Caco-2 (cell line): Measurements from ENCODE around the gene KRTAP3-3. TPM values are rescaled to one million over a fixed set of nuclear protein-coding genes. Genes with fewer than 3 reads are reported as not detected.
A peak's percentile ranks its signal among the peaks of the same experiment; 100 is the strongest.

Experiments
- BruUV-seq: library from RNA; stranded (reverse); fragments of 400-500 nt; replicated peaks from 2 replicates; lab custom pipeline; 2021; lab: Mats Ljungman, UMichigan
- CTCF ChIA-PET: fragments of 300-600 bp; sonication (Branson Sonifier 250); formaldehyde crosslinking; loops from one replicate; lab custom pipeline; 2022; ENCODE audit warnings: antibody characterized with exemption; lab: Charles Lee
- POLR2A ChIA-PET: fragments of 300-600 bp; sonication (Branson Sonifier 250); formaldehyde crosslinking; loops from one replicate; lab custom pipeline; 2022; ENCODE audit warnings: antibody characterized with exemption; lab: Charles Lee
- DNase-seq, 2 experiments: peaks; one replicate each; pipeline versions ENCODE4 v3.0.0 to v3.0.0-alpha.2; 2020 to 2022
- H3K27me3 ChIP-seq: replicated peaks from 2 replicates; pipeline ENCODE4 v1.6.0; 2011; ENCODE audit warnings: low read length; ENCODE audit not compliant: control insufficient read depth, insufficient read depth
- H3K36me3 ChIP-seq: 2 replicates; pipeline ENCODE4 v1.5.1; 2011; ENCODE audit warnings: low read length; ENCODE audit not compliant: control insufficient read depth, insufficient read depth
- H3K4me1 ChIP-seq: fragments of 250-450 bp; sonication (Bioruptor Pico); 2 replicates; pipeline ENCODE4 v1.5.1; 2020; ENCODE audit warnings: mild to moderate bottlenecking
- H3K4me3 ChIP-seq: 2 replicates; pipeline ENCODE4 v1.5.1; 2011; ENCODE audit warnings: low read depth, mild to moderate bottlenecking, control low read depth, low read length
- H3K9me3 ChIP-seq: fragments of 250-450 bp; sonication (Bioruptor Pico); 2 replicates; pipeline ENCODE4 v1.5.1; 2020; ENCODE audit warnings: mild to moderate bottlenecking, moderate library complexity
- H3K27ac Mint-ChIP-seq: one replicate; pipeline ENCODE4 v1.8.0; 2022; ENCODE audit warnings: mixed read lengths; ENCODE audit not compliant: unreplicated experiment
- H3K27me3 Mint-ChIP-seq: one replicate; pipeline ENCODE4 v1.8.0; 2022; ENCODE audit warnings: mixed read lengths; ENCODE audit not compliant: insufficient read depth, unreplicated experiment
- H3K36me3 Mint-ChIP-seq: one replicate; pipeline ENCODE4 v1.8.0; 2022; ENCODE audit warnings: mild to moderate bottlenecking, mixed read lengths; ENCODE audit not compliant: insufficient read depth, unreplicated experiment
- H3K4me1 Mint-ChIP-seq: one replicate; pipeline ENCODE4 v1.8.0; 2022; ENCODE audit warnings: low read depth, mixed read lengths; ENCODE audit not compliant: unreplicated experiment
- H3K4me3 Mint-ChIP-seq: one replicate; pipeline ENCODE4 v1.8.0; 2022; ENCODE audit warnings: mild to moderate bottlenecking, moderate library complexity, mixed read lengths; ENCODE audit not compliant: unreplicated experiment
- H3K9me3 Mint-ChIP-seq: one replicate; pipeline ENCODE4 v1.8.0; 2022; ENCODE audit warnings: mixed read lengths; ENCODE audit not compliant: unreplicated experiment
- intact Hi-C: fragments of 100-400 bp; cut with micrococcal nuclease; formaldehyde crosslinking; loops from one replicate; pipeline ENCODE4 v1.10.0; 2022; ENCODE audit not compliant: unreplicated experiment
- total RNA-seq: library from RNA; stranded (reverse); gene quantifications from 2 replicates; pipeline ENCODE4 v1.2.3, GENCODE V29; 2022
- TF ChIP-seq, protein P1 (sequence below), 2 experiments: fragments of 200-600 bp in 1 of 2; IDR thresholded peaks; 1 replicate in 1 of 2; 2 replicates in 1 of 2; pipeline versions ENCODE4 v1.5.1 to v1.8.0; 2011 to 2022; ENCODE audit warnings: antibody characterized with exemption in 1 of 2, control low read depth in 1 of 2, inconsistent platforms in 1 of 2, low read depth in 1 of 2, low read length in 1 of 2, mild to moderate bottlenecking in 1 of 2, moderate library complexity in 1 of 2; ENCODE audit not compliant: insufficient read depth in 1 of 2, severe bottlenecking in 1 of 2, unreplicated experiment in 1 of 2

Gene KRTAP3-3
- total RNA-seq, 1 experiment from 2014 or later: not detected

DNA sequence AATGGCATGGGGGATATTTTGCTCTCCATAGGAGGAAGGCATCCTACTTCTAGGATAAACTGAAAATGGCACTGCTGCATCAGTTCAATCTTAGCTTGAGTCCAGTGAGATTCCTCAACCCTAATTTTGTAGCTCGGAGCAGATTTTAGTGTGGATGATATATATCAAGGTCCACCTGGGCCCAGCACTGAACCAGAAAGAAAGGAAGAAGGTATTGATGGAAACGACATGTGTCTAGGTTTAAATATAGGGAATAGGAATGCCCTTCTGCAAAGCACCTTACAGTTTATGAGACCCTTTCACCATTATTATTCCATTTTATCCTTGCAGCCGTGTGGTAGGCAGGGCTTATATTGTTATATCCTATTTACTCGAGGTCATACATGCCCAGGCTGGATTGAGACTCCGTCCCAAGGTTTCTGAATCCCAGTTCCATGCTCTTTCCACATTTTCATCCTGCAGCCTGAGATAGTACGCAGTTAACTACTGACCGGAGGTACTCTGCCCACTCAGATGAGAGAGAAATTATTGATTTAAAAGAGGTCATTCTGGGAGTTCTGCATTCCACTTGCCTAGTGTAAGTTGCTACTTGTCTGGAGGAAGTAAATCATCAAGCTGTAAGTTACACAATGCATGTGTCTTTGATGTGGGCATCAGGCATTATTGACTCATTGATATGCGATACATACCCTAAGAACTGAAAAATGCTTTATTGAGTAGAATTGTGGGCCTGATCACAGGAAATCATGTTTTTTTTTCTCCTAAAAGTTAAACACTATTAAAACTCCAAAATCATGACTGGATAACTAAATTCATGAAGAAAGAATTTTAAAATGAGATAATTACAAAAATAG is 37.3 kb downstream of the KRTAP3-3 start:
- Mint-ChIP-seq H3K27me3 (no peaks in the 10 kb centered on the region), H3K27ac (peak overlapping the region; percentile 89), H3K9me3 (peaks cover 11% of the 10 kb centered on the region), H3K4me3 (peak overlapping the region; percentile 62), H3K36me3 (peaks cover 18% of the 10 kb centered on the region), H3K4me1 (peaks cover 72% of the 10 kb centered on the region)
- H3K27me3 ChIP-seq: no peaks in the 10 kb centered on the region
- H3K4me3 ChIP-seq: no peak overlapping the region
- H3K36me3 ChIP-seq: no peaks in the 10 kb centered on the region
- DNase-seq: peak; percentile 75 to 82
- no peaks in the 10 kb centered on the region for H3K9me3 ChIP-seq
- TF ChIP-seq, protein P1, sequence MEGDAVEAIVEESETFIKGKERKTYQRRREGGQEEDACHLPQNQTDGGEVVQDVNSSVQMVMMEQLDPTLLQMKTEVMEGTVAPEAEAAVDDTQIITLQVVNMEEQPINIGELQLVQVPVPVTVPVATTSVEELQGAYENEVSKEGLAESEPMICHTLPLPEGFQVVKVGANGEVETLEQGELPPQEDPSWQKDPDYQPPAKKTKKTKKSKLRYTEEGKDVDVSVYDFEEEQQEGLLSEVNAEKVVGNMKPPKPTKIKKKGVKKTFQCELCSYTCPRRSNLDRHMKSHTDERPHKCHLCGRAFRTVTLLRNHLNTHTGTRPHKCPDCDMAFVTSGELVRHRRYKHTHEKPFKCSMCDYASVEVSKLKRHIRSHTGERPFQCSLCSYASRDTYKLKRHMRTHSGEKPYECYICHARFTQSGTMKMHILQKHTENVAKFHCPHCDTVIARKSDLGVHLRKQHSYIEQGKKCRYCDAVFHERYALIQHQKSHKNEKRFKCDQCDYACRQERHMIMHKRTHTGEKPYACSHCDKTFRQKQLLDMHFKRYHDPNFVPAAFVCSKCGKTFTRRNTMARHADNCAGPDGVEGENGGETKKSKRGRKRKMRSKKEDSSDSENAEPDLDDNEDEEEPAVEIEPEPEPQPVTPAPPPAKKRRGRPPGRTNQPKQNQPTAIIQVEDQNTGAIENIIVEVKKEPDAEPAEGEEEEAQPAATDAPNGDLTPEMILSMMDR (IDR thresholded peaks at IDR 0.05; ENCODE audit: insufficient read depth in 1 of 2, low read depth in 1 of 2, low read length in 1 of 2, severe bottlenecking in 1 of 2, unreplicated experiment in 1 of 2): no peak
- peaks cover 79% of the 10 kb centered on the region for H3K4me1 ChIP-seq
- ChIA-PET POLR2A (interaction anchor here (1.3 kb wide), 1 partner anchor 10 kb away, joined by 3 read pairs; no protein-coding TSS in a partner anchor), CTCF (interaction anchor here (1.3 to 2.4 kb wide), 2 partner anchors 24 to 102 kb away, joined by 3 to 8 read pairs; no protein-coding TSS in a partner anchor)
- intact Hi-C loops: loop anchor here (1.0 kb wide), 1 partner anchor 47 kb away; no protein-coding TSS in a partner anchor
- BruUV-seq: TSS peak; percentile 91

DNA sequence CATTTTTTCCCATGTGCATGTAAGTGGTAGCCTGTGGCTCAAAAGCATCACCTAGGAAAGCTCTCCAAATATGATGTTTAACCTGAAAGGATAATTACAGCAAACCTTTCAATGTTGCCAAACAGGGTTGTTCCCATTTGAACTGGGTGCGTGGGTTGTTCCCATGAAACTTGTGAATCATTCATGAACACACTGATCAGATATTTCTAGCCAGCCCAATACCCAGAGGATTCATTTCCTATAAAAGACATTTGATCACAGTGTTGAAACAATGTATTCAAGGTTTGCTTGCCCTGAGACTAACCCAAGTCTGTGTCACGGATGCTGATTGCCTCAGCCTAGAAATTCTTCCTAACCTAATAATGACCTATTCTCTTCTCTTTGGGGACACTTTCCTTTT is 40.1 kb downstream of the KRTAP3-3 start:
- Histone ChIP-seq H3K9me3 (no peaks in the 10 kb centered on the region), H3K36me3 (no peaks in the 10 kb centered on the region), H3K27me3 (no peaks in the 10 kb centered on the region), H3K4me1 (peaks cover 85% of the 10 kb centered on the region), H3K4me3 (no peak overlapping the region)
- Mint-ChIP-seq H3K27ac (peak overlapping the region; percentile 44), H3K4me3 (no peak overlapping the region), H3K36me3 (peaks cover 17% of the 10 kb centered on the region), H3K4me1 (peaks cover 78% of the 10 kb centered on the region), H3K27me3 (no peaks in the 10 kb centered on the region), H3K9me3 (no peaks in the 10 kb centered on the region)
- DNase-seq: no peak
- TF ChIP-seq, protein P1 (IDR thresholded peaks at IDR 0.05; ENCODE audit: insufficient read depth in 1 of 2, low read depth in 1 of 2, low read length in 1 of 2, severe bottlenecking in 1 of 2, unreplicated experiment in 1 of 2): no peak
- intact Hi-C loops: no loop called here
- CTCF ChIA-PET: no interaction called here
- POLR2A ChIA-PET: no interaction called here
- no TSS peak for BruUV-seq

DNA sequence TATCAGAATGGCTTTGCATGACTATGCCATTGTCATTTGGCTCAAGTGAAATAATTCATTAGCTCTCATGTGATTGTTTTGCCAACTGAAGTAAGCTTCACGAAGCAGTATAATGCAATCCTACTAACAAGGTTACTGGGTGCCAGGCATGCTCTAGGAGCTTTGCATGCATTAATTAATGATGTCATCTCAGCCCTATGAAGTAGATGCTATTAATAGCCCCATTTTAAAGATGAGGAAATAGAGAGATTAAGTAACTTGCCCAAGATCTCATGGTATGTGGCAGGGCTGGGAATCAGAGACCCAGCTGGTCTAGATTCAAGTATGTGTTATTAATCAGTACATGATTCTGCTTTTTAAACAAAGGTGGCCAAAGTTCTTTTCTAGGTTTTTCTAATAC is 41.3 kb downstream of the KRTAP3-3 start:
- no peak for DNase-seq
- H3K36me3 Mint-ChIP-seq: peaks cover 6% of the 10 kb centered on the region
- POLR2A ChIA-PET: no interaction called here

More for the DNA sequence above, 41.3 kb downstream of the KRTAP3-3 start:
- Mint-ChIP-seq H3K9me3 (no peaks in the 10 kb centered on the region), H3K4me3 (no peak overlapping the region), H3K4me1 (peaks cover 69% of the 10 kb centered on the region), H3K27me3 (no peaks in the 10 kb centered on the region), H3K27ac (peak overlapping the region; percentile 44)
- Histone ChIP-seq H3K27me3 (no peaks in the 10 kb centered on the region), H3K9me3 (no peaks in the 10 kb centered on the region), H3K4me3 (no peak overlapping the region), H3K4me1 (peaks cover 82% of the 10 kb centered on the region), H3K36me3 (no peaks in the 10 kb centered on the region)
- intact Hi-C loops: no loop called here
- CTCF ChIA-PET: interaction anchor here (1.0 kb wide), 1 partner anchor 35 kb away, joined by 5 read pairs; no protein-coding TSS in a partner anchor
- TF ChIP-seq, protein P1 (IDR thresholded peaks at IDR 0.05; ENCODE audit: insufficient read depth in 1 of 2, low read depth in 1 of 2, low read length in 1 of 2, severe bottlenecking in 1 of 2, unreplicated experiment in 1 of 2): no peak
- no TSS peak for BruUV-seq
